Keratinocyte (primary cell): ENCODE results near the gene SRGN. TPM values are rescaled to one million over a fixed set of nuclear protein-coding genes. Genes with fewer than 3 reads are reported as not detected.

ENCODE experiments used
- DNase-seq: peaks from one replicate; pipeline ENCODE4 v3.0.0-alpha.2; 2011; ENCODE audit warnings: low read depth, missing footprints, low spot score
- FAIRE-seq: peaks from 2 replicates; lab custom pipeline; 2011; peaks lifted over from hg19 to GRCh38; lab: Jason Lieb, UNC
- H2AFZ ChIP-seq: 2 replicates; pipeline ENCODE4 v1.6.0; 2012; ENCODE audit warnings: low read length, control low read depth, inconsistent platforms; ENCODE audit not compliant: control insufficient read depth
- H3K27ac ChIP-seq: 2 replicates; pipeline ENCODE4 v1.5.1; 2011; ENCODE audit warnings: low read length; ENCODE audit not compliant: control insufficient read depth, insufficient read depth
- H3K27me3 ChIP-seq: 3 replicates; pipeline ENCODE4 v1.6.0; 2011; ENCODE audit warnings: low read length; ENCODE audit not compliant: control insufficient read depth, insufficient read depth; ENCODE audit errors: extremely low read depth
- H3K36me3 ChIP-seq, 2 experiments: 2 replicates in 1 of 2; 3 replicates in 1 of 2; pipeline ENCODE4 v1.5.1; 2011; ENCODE audit warnings: low read length in 2 of 2, mild to moderate bottlenecking in 1 of 2; ENCODE audit not compliant: control insufficient read depth in 2 of 2, insufficient read depth in 2 of 2; ENCODE audit errors: extremely low read depth in 1 of 2
- H3K4me1 ChIP-seq: 3 replicates; pipeline ENCODE4 v1.5.1; 2011; ENCODE audit warnings: low read length; ENCODE audit not compliant: control insufficient read depth, insufficient read depth; ENCODE audit errors: extremely low read depth
- H3K4me2 ChIP-seq: 3 replicates; pipeline ENCODE4 v1.6.0; 2011; ENCODE audit warnings: low read depth, low read length; ENCODE audit not compliant: control insufficient read depth, insufficient read depth; ENCODE audit errors: extremely low read depth
- H3K4me3 ChIP-seq, 3 experiments: fragments of 200-600 bp in 1 of 3; sonication (generic) in 1 of 3; 2 replicates in 2 of 3; 3 replicates in 1 of 3; pipeline ENCODE4 v1.5.1; 2011 to 2016; ENCODE audit warnings: low read length in 3 of 3, mild to moderate bottlenecking in 3 of 3, control low read depth in 2 of 3, inconsistent platforms in 1 of 3, low read depth in 1 of 3, mixed read lengths in 1 of 3, mixed run types in 1 of 3, moderate library complexity in 1 of 3; ENCODE audit not compliant: control insufficient read depth in 2 of 3, insufficient read depth in 2 of 3; ENCODE audit errors: extremely low read depth in 1 of 3
- H3K79me2 ChIP-seq: 2 replicates; pipeline ENCODE4 v1.6.0; 2012; ENCODE audit warnings: low read length; ENCODE audit not compliant: control insufficient read depth, insufficient read depth
- H3K9ac ChIP-seq: 3 replicates; pipeline ENCODE4 v1.6.0; 2011; ENCODE audit warnings: low read length; ENCODE audit not compliant: control insufficient read depth, insufficient read depth; ENCODE audit errors: extremely low read depth
- H3K9me1 ChIP-seq: 3 replicates; pipeline ENCODE4 v1.6.0; 2011; ENCODE audit warnings: low read length; ENCODE audit not compliant: control insufficient read depth, insufficient read depth; ENCODE audit errors: extremely low read depth
- H3K9me3 ChIP-seq: 2 replicates; pipeline ENCODE4 v1.5.1; 2012; ENCODE audit warnings: low read depth, low read length; ENCODE audit not compliant: control insufficient read depth
- H4K20me1 ChIP-seq: 3 replicates; pipeline ENCODE4 v1.6.0; 2011; ENCODE audit warnings: low read length; ENCODE audit not compliant: control insufficient read depth, insufficient read depth; ENCODE audit errors: extremely low read depth
- CTCF ChIP-seq, 3 experiments: IDR thresholded peaks in 1 of 3; conservative IDR thresholded peaks in 1 of 3; optimal IDR thresholded peaks in 1 of 3; 2 replicates in 2 of 3; 3 replicates in 1 of 3; pipeline versions ENCODE3 to v1.5.1; 2011; ENCODE audit warnings: low read length in 3 of 3, mild to moderate bottlenecking in 3 of 3, moderate library complexity in 2 of 3, control low read depth in 1 of 3, inconsistent platforms in 1 of 3; ENCODE audit not compliant: insufficient read depth in 2 of 3; ENCODE audit errors: extremely low read depth in 1 of 3
- EZH2 ChIP-seq: IDR thresholded peaks from one replicate; pipeline ENCODE4 v1.6.1; 2012; ENCODE audit warnings: inconsistent platforms, mild to moderate bottlenecking, low read length, moderate library complexity
- dilution Hi-C: fragments of 300-500 bp; cut with MboI; formaldehyde crosslinking; loops from one replicate; pipeline ENCODE4 v1.7.0; 2020; ENCODE audit warnings: low sequenced_read_pairs; ENCODE audit not compliant: extremely low pct_ligation_motif_present
- polyA plus RNA-seq, 5 experiments: library from polyadenylated mRNA; depleted of rRNA in 3 of 5; stranded (reverse) in 3 of 5; stranded (forward) in 1 of 5; unstranded in 1 of 5; fragments of >200 nt; gene quantifications; 1 replicate in 1 of 5; 2 replicates in 3 of 5; 3 replicates in 1 of 5; pipeline versions ENCODE4 v1.2.1 to v1.2.3, GENCODE V29; 2011 to 2012; ENCODE audit warnings: missing spikeins in 2 of 5, low read depth in 1 of 5, low replicate concordance in 1 of 5

SRGN gene
- polyA plus RNA-seq, 1 donor (not counting 4 experiments of a cell fraction or from before 2014, with no cell fraction given): 2.1 TPM

GRCh38 chr10:69052736-69053135 is 35.2 kb upstream of the SRGN start:
- H3K36me3 ChIP-seq: no peaks in the 10 kb centered on the region
- TF ChIP-seq EZH2 (no peak), CTCF (optimal IDR thresholded peaks at IDR 0.05 in 1 of 3, IDR thresholded peaks at IDR 0.05 in 1 of 3, conservative IDR thresholded peaks at IDR 0.05 in 1 of 3; ENCODE audit: extremely low read depth in 1 of 3, insufficient read depth in 2 of 3, low read length in 3 of 3) (no peak)
- H3K9me1 ChIP-seq: no peaks in the 10 kb centered on the region
- no peak overlapping the region for H2AFZ ChIP-seq
- H3K4me3 ChIP-seq: no peak overlapping the region
- no peaks in the 10 kb centered on the region for H4K20me1 ChIP-seq
- H3K9me3 ChIP-seq: no peaks in the 10 kb centered on the region
- no peak overlapping the region for H3K4me2 ChIP-seq
- H3K4me1 ChIP-seq: peaks cover 2% of the 10 kb centered on the region
- H3K9ac ChIP-seq: no peak overlapping the region
- DNase-seq: no peak
- H3K27ac ChIP-seq: no peak overlapping the region
- no peak for FAIRE-seq
- H3K79me2 ChIP-seq: no peaks in the 10 kb centered on the region
- H3K27me3 ChIP-seq: no peaks in the 10 kb centered on the region
- dilution Hi-C loops: no loop called here

- H3K79me2 ChIP-seq: no peaks in the 10 kb centered on the region
- no peaks in the 10 kb centered on the region for H3K9me1 ChIP-seq
- no peak overlapping the region for H3K9ac ChIP-seq
- no peaks in the 10 kb centered on the region for H3K27me3 ChIP-seq
- dilution Hi-C loops: no loop called here
- TF ChIP-seq CTCF (optimal IDR thresholded peaks at IDR 0.05 in 1 of 3, IDR thresholded peaks at IDR 0.05 in 1 of 3, conservative IDR thresholded peaks at IDR 0.05 in 1 of 3; ENCODE audit: extremely low read depth in 1 of 3, insufficient read depth in 2 of 3, low read length in 3 of 3) (no peak), EZH2 (no peak)
- H3K27ac ChIP-seq: no peak overlapping the region
- H2AFZ ChIP-seq: no peak overlapping the region
- no peak overlapping the region for H3K4me2 ChIP-seq
- no peaks in the 10 kb centered on the region for H4K20me1 ChIP-seq
- H3K4me1 ChIP-seq: peaks cover 7% of the 10 kb centered on the region
- no peak for FAIRE-seq
- H3K36me3 ChIP-seq: no peaks in the 10 kb centered on the region
- no peaks in the 10 kb centered on the region for H3K9me3 ChIP-seq
- H3K4me3 ChIP-seq: no peak overlapping the region
- no peak for DNase-seq
Observed at GRCh38 chr10:69055241-69055640, 32.7 kb upstream of the SRGN start.
